ENCODE data around the gene NR3C2. TPM values are rescaled to one million over a fixed set of nuclear protein-coding genes. Genes with fewer than 3 reads are reported as not detected.

The NR3C2 gene
- total RNA-seq, 1 donor from 2014 or later = 2.5 TPM

DNA sequence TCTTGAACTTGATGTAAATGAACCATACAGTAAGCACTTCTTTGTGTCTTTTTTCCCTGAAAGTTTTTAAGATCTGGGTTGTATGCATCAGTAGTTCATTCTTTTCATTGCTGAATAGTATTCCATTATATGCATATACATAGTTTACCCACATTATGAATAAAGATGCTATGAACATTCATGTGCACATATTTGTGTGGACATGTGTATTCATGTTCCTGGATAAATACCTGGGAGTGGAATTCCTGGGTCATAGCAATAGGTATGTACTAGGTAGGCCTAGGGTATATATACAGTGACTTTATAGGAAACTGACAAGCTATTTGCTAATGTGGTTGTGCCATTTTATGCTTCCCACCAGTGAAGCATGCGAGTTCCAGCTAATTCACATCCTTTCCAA lies 215.9 kb downstream of the NR3C2 start:
- no peak for DNase-seq (ENCODE audit: low read depth)
- Histone ChIP-seq H3K36me3 (ENCODE audit: insufficient read depth, low read length) (no peaks in the 10 kb centered on the region), H3K79me2 (ENCODE audit: insufficient read depth, low read length) (no peaks in the 10 kb centered on the region), H3K4me1 (ENCODE audit: insufficient read depth, low read length) (no peaks in the 10 kb centered on the region), H4K20me1 (ENCODE audit: insufficient read depth, low read length) (no peaks in the 10 kb centered on the region), H3K27ac (ENCODE audit: low read depth, low read length) (no peak overlapping the region), H3K9me3 (ENCODE audit: insufficient read depth, low read depth, low read length) (no peaks in the 10 kb centered on the region), H3K4me3 (ENCODE audit: insufficient read depth, low read depth, low read length) (no peak overlapping the region), H3K4me2 (ENCODE audit: low read length) (no peak overlapping the region), H2AFZ (ENCODE audit: low read depth, low read length) (no peak overlapping the region), H3K27me3 (ENCODE audit: insufficient read depth, low read length) (no peaks in the 10 kb centered on the region), H3K9ac (ENCODE audit: low read length) (no peak overlapping the region)
- no peaks in the 10 kb centered on the region for H3K9me3 Mint-ChIP-seq (ENCODE audit: unreplicated experiment)
- TF ChIP-seq EZH2 (IDR thresholded peaks at IDR 0.05; ENCODE audit: insufficient read depth, low read length) (no peak), CTCF (IDR thresholded peaks at IDR 0.05; ENCODE audit: insufficient read depth, low read depth, low read length) (no peak)
- no peaks in the 10 kb centered on the region for H3K27me3 Mint-ChIP-seq (ENCODE audit: low read depth, unreplicated experiment)
- FAIRE-seq = no peak
- no peaks in the 10 kb centered on the region for H3K4me1 Mint-ChIP-seq (ENCODE audit: low read depth, unreplicated experiment)
- no peak overlapping the region for H3K27ac Mint-ChIP-seq (ENCODE audit: unreplicated experiment)
- H3K4me3 Mint-ChIP-seq (ENCODE audit: unreplicated experiment) = no peak overlapping the region
- H3K36me3 Mint-ChIP-seq (ENCODE audit: low read depth, unreplicated experiment) = peaks cover 4% of the 10 kb centered on the region

DNA sequence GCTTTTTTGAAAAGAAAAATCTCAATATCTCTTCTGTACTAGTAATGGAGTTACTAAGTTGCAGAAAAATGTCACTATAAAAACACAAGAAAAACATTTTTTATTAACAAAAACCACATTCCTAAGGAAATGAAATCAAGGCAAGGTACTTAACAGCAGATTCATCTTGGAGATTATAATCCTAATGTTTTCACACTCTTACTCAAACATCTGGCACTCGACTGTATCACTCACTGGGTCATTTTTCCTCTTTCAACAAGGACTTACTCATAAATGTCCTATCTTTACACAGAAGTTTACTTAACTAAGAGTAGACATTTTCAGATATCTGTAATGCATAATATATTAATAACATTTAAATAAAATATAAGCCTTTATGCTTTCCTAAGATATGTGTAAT lies 216.6 kb downstream of the NR3C2 start:
- H3K36me3 Mint-ChIP-seq (ENCODE audit: low read depth, unreplicated experiment) = peaks cover 4% of the 10 kb centered on the region
- Histone ChIP-seq H3K4me3 (ENCODE audit: insufficient read depth, low read depth, low read length) (no peak overlapping the region), H3K27me3 (ENCODE audit: insufficient read depth, low read length) (no peaks in the 10 kb centered on the region), H2AFZ (ENCODE audit: low read depth, low read length) (no peak overlapping the region), H3K79me2 (ENCODE audit: insufficient read depth, low read length) (no peaks in the 10 kb centered on the region), H3K36me3 (ENCODE audit: insufficient read depth, low read length) (no peaks in the 10 kb centered on the region), H4K20me1 (ENCODE audit: insufficient read depth, low read length) (no peaks in the 10 kb centered on the region), H3K9me3 (ENCODE audit: insufficient read depth, low read depth, low read length) (no peaks in the 10 kb centered on the region), H3K4me1 (ENCODE audit: insufficient read depth, low read length) (no peaks in the 10 kb centered on the region), H3K9ac (ENCODE audit: low read length) (no peak overlapping the region), H3K4me2 (ENCODE audit: low read length) (no peak overlapping the region), H3K27ac (ENCODE audit: low read depth, low read length) (no peak overlapping the region)
- no peaks in the 10 kb centered on the region for H3K4me1 Mint-ChIP-seq (ENCODE audit: low read depth, unreplicated experiment)
- no peak for FAIRE-seq
- no peak overlapping the region for H3K27ac Mint-ChIP-seq (ENCODE audit: unreplicated experiment)
- no peak overlapping the region for H3K4me3 Mint-ChIP-seq (ENCODE audit: unreplicated experiment)
- no peak for TF ChIP-seq EZH2 (IDR thresholded peaks at IDR 0.05; ENCODE audit: insufficient read depth, low read length)
- TF ChIP-seq CTCF (IDR thresholded peaks at IDR 0.05; ENCODE audit: insufficient read depth, low read depth, low read length) = no peak
- no peaks in the 10 kb centered on the region for H3K27me3 Mint-ChIP-seq (ENCODE audit: low read depth, unreplicated experiment)
- no peaks in the 10 kb centered on the region for H3K9me3 Mint-ChIP-seq (ENCODE audit: unreplicated experiment)
- peak; percentile 35 for DNase-seq (ENCODE audit: low read depth)

DNA sequence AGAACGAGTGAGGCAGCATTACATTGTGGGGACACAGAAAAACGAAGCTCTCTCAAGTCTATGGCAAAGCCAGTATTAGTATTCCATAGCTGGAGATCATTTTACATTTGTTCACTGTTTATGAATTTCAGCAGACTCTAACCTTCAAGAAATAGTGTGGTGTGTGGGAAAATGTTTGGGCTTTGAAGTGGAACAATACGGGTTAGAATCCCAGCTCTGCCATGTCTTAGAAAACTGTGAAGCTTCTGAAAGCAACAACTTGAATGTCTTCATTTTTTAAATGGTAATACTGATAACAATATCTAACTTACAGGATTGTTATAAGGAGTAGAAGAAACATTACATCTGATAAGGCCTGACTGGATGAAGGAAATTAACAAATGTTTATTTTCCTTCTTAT lies 217.7 kb downstream of the NR3C2 start:
- Mint-ChIP-seq H3K36me3 (ENCODE audit: low read depth, unreplicated experiment) (peaks cover under 1% of the 10 kb centered on the region), H3K4me1 (ENCODE audit: low read depth, unreplicated experiment) (no peaks in the 10 kb centered on the region), H3K27ac (ENCODE audit: unreplicated experiment) (no peak overlapping the region), H3K27me3 (ENCODE audit: low read depth, unreplicated experiment) (no peaks in the 10 kb centered on the region), H3K9me3 (ENCODE audit: unreplicated experiment) (no peaks in the 10 kb centered on the region), H3K4me3 (ENCODE audit: unreplicated experiment) (no peak overlapping the region)
- Histone ChIP-seq H3K4me1 (ENCODE audit: insufficient read depth, low read length) (no peaks in the 10 kb centered on the region), H3K4me2 (ENCODE audit: low read length) (no peak overlapping the region), H3K4me3 (ENCODE audit: insufficient read depth, low read depth, low read length) (no peak overlapping the region), H3K9ac (ENCODE audit: low read length) (no peak overlapping the region), H3K27ac (ENCODE audit: low read depth, low read length) (no peak overlapping the region), H3K9me3 (ENCODE audit: insufficient read depth, low read depth, low read length) (no peaks in the 10 kb centered on the region), H2AFZ (ENCODE audit: low read depth, low read length) (no peak overlapping the region), H4K20me1 (ENCODE audit: insufficient read depth, low read length) (no peaks in the 10 kb centered on the region), H3K79me2 (ENCODE audit: insufficient read depth, low read length) (no peaks in the 10 kb centered on the region), H3K27me3 (ENCODE audit: insufficient read depth, low read length) (no peaks in the 10 kb centered on the region), H3K36me3 (ENCODE audit: insufficient read depth, low read length) (no peaks in the 10 kb centered on the region)
- FAIRE-seq (no peak), DNase-seq (ENCODE audit: low read depth) (no peak)
- TF ChIP-seq EZH2 (IDR thresholded peaks at IDR 0.05; ENCODE audit: insufficient read depth, low read length) (no peak), CTCF (IDR thresholded peaks at IDR 0.05; ENCODE audit: insufficient read depth, low read depth, low read length) (no peak)
